HL-60 (cell line): Measurements from ENCODE around the gene SLC25A1.

ENCODE experiments used
- DNase-seq, 2 experiments: peaks; one replicate each; pipeline ENCODE4 v3.0.0-alpha.2; 2010 to 2020; ENCODE audit warnings: low read depth in 1 of 2, low spot score in 1 of 2
- H3K27ac ChIP-seq: fragments of 250-450 bp; sonication (Bioruptor Pico); replicated peaks from 2 replicates; pipeline ENCODE4 v1.5.1; 2020; ENCODE audit warnings: mild to moderate bottlenecking, moderate library complexity
- H3K27me3 ChIP-seq: fragments of 250-450 bp; sonication (Bioruptor Pico); 2 replicates; pipeline ENCODE4 v1.5.1; 2021; ENCODE audit warnings: mild to moderate bottlenecking, moderate library complexity; ENCODE audit not compliant: insufficient read depth, poor library complexity, severe bottlenecking
- H3K4me3 ChIP-seq: replicated peaks from 2 replicates; pipeline ENCODE4 v1.5.1; 2011; ENCODE audit warnings: mild to moderate bottlenecking, control low read depth, low read length; ENCODE audit not compliant: insufficient read depth
- GABPA ChIP-seq: IDR thresholded peaks from 2 replicates; pipeline ENCODE4 v1.6.1; 2012; ENCODE audit warnings: low read depth
- POLR2AphosphoS5 ChIP-seq: IDR thresholded peaks from 2 replicates; pipeline ENCODE4 v1.6.1; 2012; ENCODE audit warnings: low read depth
- SPI1 ChIP-seq: IDR thresholded peaks from 2 replicates; pipeline ENCODE4 v1.6.1; 2012; ENCODE audit warnings: low read depth, mild to moderate bottlenecking, borderline replicate concordance
- TF ChIP-seq, protein P1 (sequence below): IDR thresholded peaks from 2 replicates; pipeline ENCODE4 v1.6.1; 2012; ENCODE audit warnings: low read depth; ENCODE audit not compliant: insufficient replicate concordance
- TF ChIP-seq, protein P2 (sequence below): IDR thresholded peaks from one replicate; pipeline ENCODE4 v1.5.1; 2011; ENCODE audit warnings: low read length, control low read depth, inconsistent platforms; ENCODE audit not compliant: insufficient read depth

Gene SLC25A1

DNA sequence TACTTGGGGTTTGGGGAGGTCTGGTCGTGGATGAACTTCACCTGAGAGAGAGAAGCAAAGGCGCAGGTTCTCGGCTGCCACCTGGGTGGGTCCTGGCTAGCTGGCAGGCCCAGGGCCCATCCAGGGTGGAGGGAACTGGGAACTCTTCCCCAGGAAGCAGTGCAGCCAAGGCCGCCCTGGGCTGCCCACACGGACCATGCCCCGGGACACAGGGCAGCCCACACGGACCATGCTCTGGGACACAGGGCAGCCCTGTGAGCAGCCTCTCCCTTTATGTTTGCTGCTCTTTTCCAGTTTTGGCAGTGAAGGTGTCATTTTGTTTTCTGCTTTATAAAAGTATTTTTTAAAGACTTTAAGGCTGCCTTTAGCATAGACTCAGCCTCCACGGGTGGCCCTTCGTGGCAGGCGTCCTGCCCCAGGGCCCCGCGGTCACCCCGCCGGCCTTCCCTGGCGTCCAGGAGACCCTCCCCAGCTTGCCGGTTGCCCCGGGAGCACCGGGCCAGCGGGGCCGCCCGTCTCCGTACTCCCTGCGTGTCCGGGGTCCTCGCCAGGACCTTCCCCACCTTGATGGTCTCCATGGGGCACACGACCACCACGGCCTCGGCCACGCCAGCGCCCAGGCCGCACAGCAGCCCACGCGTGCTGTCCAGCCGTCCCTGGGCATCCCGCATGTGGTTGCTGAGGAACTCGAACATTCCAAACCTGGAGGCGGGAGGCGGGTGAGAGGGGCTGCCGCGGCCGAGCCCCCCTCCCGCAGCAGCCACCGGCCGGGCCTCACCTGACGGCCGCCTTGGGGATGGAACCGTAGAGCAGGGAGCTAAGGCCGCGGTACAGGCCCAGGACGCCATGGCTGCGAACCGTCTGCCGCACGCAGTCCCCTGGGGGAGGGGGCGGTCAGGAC lies 1.1 kb downstream of the SLC25A1 start:
- Histone ChIP-seq H3K27ac (peak overlapping the region; percentile 47), H3K27me3 (no peaks in the 10 kb centered on the region), H3K4me3 (peak overlapping the region; percentile 72)
- no peak for DNase-seq
- TF ChIP-seq POLR2AphosphoS5: peak; percentile 31; the same call in 1 of the 2 replicates
- TF ChIP-seq, protein P1, sequence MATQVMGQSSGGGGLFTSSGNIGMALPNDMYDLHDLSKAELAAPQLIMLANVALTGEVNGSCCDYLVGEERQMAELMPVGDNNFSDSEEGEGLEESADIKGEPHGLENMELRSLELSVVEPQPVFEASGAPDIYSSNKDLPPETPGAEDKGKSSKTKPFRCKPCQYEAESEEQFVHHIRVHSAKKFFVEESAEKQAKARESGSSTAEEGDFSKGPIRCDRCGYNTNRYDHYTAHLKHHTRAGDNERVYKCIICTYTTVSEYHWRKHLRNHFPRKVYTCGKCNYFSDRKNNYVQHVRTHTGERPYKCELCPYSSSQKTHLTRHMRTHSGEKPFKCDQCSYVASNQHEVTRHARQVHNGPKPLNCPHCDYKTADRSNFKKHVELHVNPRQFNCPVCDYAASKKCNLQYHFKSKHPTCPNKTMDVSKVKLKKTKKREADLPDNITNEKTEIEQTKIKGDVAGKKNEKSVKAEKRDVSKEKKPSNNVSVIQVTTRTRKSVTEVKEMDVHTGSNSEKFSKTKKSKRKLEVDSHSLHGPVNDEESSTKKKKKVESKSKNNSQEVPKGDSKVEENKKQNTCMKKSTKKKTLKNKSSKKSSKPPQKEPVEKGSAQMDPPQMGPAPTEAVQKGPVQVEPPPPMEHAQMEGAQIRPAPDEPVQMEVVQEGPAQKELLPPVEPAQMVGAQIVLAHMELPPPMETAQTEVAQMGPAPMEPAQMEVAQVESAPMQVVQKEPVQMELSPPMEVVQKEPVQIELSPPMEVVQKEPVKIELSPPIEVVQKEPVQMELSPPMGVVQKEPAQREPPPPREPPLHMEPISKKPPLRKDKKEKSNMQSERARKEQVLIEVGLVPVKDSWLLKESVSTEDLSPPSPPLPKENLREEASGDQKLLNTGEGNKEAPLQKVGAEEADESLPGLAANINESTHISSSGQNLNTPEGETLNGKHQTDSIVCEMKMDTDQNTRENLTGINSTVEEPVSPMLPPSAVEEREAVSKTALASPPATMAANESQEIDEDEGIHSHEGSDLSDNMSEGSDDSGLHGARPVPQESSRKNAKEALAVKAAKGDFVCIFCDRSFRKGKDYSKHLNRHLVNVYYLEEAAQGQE: no peak

DNA sequence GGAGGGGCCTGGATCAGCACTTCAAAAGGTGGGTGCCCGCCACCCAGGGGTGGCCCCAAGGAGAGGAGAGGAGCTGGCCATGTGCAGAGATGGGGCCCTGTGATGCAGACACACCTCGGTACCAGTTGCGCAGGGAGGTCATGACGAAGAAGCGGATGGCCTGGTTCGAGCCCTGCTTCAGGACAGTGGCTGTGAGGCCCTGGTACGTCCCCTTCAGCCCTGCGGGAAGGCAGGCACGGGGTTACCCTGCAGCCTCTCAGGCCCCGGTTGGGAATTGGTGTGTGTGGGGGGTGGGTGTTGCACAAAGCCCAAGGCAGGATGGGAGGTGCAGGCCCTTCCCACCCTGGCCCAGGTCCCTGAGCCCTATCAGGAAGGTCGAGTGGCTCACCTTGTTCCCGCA lies 1.8 kb downstream of the SLC25A1 start:
- no peaks in the 10 kb centered on the region for H3K27me3 ChIP-seq
- H3K4me3 ChIP-seq: no peak overlapping the region
- TF ChIP-seq, protein P2, sequence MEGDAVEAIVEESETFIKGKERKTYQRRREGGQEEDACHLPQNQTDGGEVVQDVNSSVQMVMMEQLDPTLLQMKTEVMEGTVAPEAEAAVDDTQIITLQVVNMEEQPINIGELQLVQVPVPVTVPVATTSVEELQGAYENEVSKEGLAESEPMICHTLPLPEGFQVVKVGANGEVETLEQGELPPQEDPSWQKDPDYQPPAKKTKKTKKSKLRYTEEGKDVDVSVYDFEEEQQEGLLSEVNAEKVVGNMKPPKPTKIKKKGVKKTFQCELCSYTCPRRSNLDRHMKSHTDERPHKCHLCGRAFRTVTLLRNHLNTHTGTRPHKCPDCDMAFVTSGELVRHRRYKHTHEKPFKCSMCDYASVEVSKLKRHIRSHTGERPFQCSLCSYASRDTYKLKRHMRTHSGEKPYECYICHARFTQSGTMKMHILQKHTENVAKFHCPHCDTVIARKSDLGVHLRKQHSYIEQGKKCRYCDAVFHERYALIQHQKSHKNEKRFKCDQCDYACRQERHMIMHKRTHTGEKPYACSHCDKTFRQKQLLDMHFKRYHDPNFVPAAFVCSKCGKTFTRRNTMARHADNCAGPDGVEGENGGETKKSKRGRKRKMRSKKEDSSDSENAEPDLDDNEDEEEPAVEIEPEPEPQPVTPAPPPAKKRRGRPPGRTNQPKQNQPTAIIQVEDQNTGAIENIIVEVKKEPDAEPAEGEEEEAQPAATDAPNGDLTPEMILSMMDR: no peak
- TF ChIP-seq GABPA: no peak
- no peak for TF ChIP-seq POLR2AphosphoS5
- TF ChIP-seq, protein P1: no peak
- TF ChIP-seq SPI1: no peak
- no peak overlapping the region for H3K27ac ChIP-seq
- DNase-seq: no peak

DNA sequence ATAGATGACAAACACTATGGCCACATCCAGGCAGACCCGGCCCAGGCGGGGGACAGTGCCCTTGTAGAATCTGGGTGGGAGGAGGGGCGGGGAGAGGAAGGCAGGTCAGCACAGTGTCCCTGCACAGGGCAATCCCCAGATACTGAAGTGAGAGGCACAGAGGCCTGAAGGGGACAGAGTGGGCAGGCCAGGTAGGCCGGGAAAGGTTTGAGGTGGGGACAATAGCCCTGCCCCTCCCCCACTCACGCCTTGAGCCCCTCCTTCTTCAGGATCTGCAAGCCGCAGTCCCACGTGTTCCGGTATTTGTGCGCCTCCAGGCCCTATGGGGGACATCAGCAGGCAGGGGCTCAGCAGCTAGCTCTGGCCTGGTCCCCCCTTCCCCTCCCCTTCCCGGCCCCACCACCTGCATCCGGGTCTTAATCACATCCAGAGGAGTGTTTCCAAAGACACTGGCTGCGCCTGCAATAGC lies 2.3 kb downstream of the SLC25A1 start:
- Histone ChIP-seq H3K27ac (no peak overlapping the region), H3K4me3 (no peak overlapping the region), H3K27me3 (no peaks in the 10 kb centered on the region)
- no peak for DNase-seq
- TF ChIP-seq POLR2AphosphoS5: 0 out of 2 replicates have a peak, but pooled peaks have one; percentile 3
- TF ChIP-seq, protein P2: no peak

DNA sequence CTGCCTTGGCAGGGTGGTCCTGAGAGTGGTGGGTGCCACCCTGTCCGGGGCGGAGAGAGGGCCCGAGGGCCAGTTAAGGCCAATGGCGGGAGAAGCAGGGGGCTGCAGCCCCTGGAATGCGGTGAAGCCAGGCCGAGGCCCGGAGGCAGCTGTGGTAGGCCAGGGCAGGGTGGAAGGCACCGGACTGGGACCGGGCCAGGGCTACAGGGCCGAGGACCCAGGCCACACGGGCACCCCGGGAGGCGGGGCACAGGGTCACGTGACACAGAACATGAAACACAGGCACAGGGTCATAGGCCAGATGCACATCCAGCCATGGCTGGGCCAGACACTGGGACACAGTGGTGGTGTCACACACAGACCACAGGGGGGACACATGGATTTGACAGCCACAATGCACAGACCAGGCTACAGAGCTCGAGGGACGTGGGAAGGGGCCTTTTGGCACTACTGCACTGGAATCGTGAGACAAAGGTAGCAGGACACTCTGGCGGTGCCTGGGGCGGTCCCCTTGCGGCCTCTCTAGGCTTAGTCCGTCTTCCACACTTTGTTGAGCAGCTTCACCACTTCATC lies 2.8 kb downstream of the SLC25A1 start:
- H3K4me3 ChIP-seq: no peak overlapping the region
- H3K27ac ChIP-seq: no peak overlapping the region

More for the DNA sequence above, 2.8 kb downstream of the SLC25A1 start:
- peak in 1 of 2 experiments; percentile 38 for DNase-seq
- peak; percentile 7; the same call in 1 of the 2 replicates for TF ChIP-seq POLR2AphosphoS5
- TF ChIP-seq, protein P2: no peak
- TF ChIP-seq SPI1: no peak
- TF ChIP-seq, protein P1: no peak
- no peak for TF ChIP-seq GABPA
- no peaks in the 10 kb centered on the region for H3K27me3 ChIP-seq
